Skeletal muscle cell (primary cell): Measurements from ENCODE around the gene GNB1L.
A peak's percentile ranks its signal among the peaks of the same experiment; 100 is the strongest.
"Not testable (repeated sequence)": the region's sequence is repeated elsewhere in the genome, so short reads cannot be mapped to it uniquely, and the experiment has no call there.

Source experiments
- DNase-seq: peaks from one replicate; pipeline ENCODE4 v3.0.0-alpha.2; 2010; ENCODE audit warnings: low read depth
- H3K4me3 ChIP-seq: 2 replicates; pipeline ENCODE4 v1.5.1; 2011; ENCODE audit warnings: low read depth, mild to moderate bottlenecking, control low read depth, low read length, moderate library complexity

GNB1L gene

GRCh38 chr22:19803736-19804267 lies 50.9 kb downstream of the GNB1L start:
- no peak for DNase-seq
- H3K4me3 ChIP-seq: no peak overlapping the region

GRCh38 chr22:19802894-19803735 lies 51.6 kb downstream of the GNB1L start:
- no peak for DNase-seq
- no peak overlapping the region for H3K4me3 ChIP-seq

- no peak for DNase-seq
- H3K4me3 ChIP-seq: no peak overlapping the region
These were observed 52.4 kb downstream of the GNB1L start for GRCh38 chr22:19802001-19802893.

- no peak overlapping the region for H3K4me3 ChIP-seq
- no peak for DNase-seq
These were observed 53.2 kb downstream of the GNB1L start for GRCh38 chr22:19801340-19802000.

- H3K4me3 ChIP-seq: no peak overlapping the region
- DNase-seq: no peak
These were observed 53.9 kb downstream of the GNB1L start for GRCh38 chr22:19800761-19801244.

- H3K4me3 ChIP-seq: no peak overlapping the region
- no peak for DNase-seq
These were observed 54.4 kb downstream of the GNB1L start for GRCh38 chr22:19800306-19800705.

- no peak overlapping the region for H3K4me3 ChIP-seq
- DNase-seq: peak; percentile 71
These were observed 55.1 kb downstream of the GNB1L start for GRCh38 chr22:19799322-19800190.

GRCh38 chr22:19798891-19799293 lies 55.8 kb downstream of the GNB1L start:
- DNase-seq: no peak
- no peak overlapping the region for H3K4me3 ChIP-seq

- no peak overlapping the region for H3K4me3 ChIP-seq
These were observed 56.5 kb downstream of the GNB1L start for GRCh38 chr22:19798003-19798665.

GRCh38 chr22:19797086-19798002 lies 57.3 kb downstream of the GNB1L start:
- H3K4me3 ChIP-seq: no peak overlapping the region
- no peak for DNase-seq

More at GRCh38 chr22:19798003-19798665, 56.5 kb downstream of the GNB1L start:
- DNase-seq: no peak

GRCh38 chr22:19796160-19796559 lies 58.5 kb downstream of the GNB1L start:
- H3K4me3 ChIP-seq: no peak overlapping the region
- DNase-seq: no peak

GRCh38 chr22:19795617-19796008 lies 59.1 kb downstream of the GNB1L start:
- no peak for DNase-seq
- H3K4me3 ChIP-seq: no peak overlapping the region

GRCh38 chr22:19793661-19794310 lies 60.9 kb downstream of the GNB1L start:
- no peak for DNase-seq
- H3K4me3 ChIP-seq: no peak overlapping the region

- H3K4me3 ChIP-seq: no peak overlapping the region
- DNase-seq: no peak
These were observed 61.5 kb downstream of the GNB1L start for GRCh38 chr22:19793161-19793560.

- not testable (repeated sequence) for DNase-seq
These were observed 62.2 kb downstream of the GNB1L start for GRCh38 chr22:19792383-19792896.

GRCh38 chr22:19791894-19792293 lies 62.8 kb downstream of the GNB1L start:
- DNase-seq: no peak
- H3K4me3 ChIP-seq: no peak overlapping the region

More at GRCh38 chr22:19792383-19792896, 62.2 kb downstream of the GNB1L start:
- not testable (repeated sequence) for H3K4me3 ChIP-seq
